Nephron progenitor cell (in vitro differentiated cells): Measurements from ENCODE around the gene MRPL27.

ENCODE experiments used
- DNase-seq: peaks from one replicate; pipeline ENCODE4 v3.0.0; 2021
- H3K27ac Mint-ChIP-seq: 2 replicates; pipeline ENCODE4 v1.8.0; 2021; ENCODE audit warnings: mild to moderate bottlenecking, moderate library complexity, mixed read lengths
- H3K27me3 Mint-ChIP-seq: 2 replicates; pipeline ENCODE4 v1.8.0; 2021; ENCODE audit warnings: mild to moderate bottlenecking, low read depth, mixed read lengths; ENCODE audit not compliant: poor library complexity
- H3K36me3 Mint-ChIP-seq: 2 replicates; pipeline ENCODE4 v1.8.0; 2021; ENCODE audit warnings: low read depth, mixed read lengths
- H3K4me1 Mint-ChIP-seq: 2 replicates; pipeline ENCODE4 v1.8.0; 2021; ENCODE audit warnings: mixed read lengths
- H3K4me3 Mint-ChIP-seq: 2 replicates; pipeline ENCODE4 v1.8.0; 2021; ENCODE audit warnings: mild to moderate bottlenecking, moderate library complexity, mixed read lengths
- H3K9me3 Mint-ChIP-seq: 2 replicates; pipeline ENCODE4 v1.8.0; 2021; ENCODE audit warnings: mild to moderate bottlenecking, moderate library complexity, mixed read lengths
- TF ChIP-seq, protein P1 (sequence below): fragments of 200-600 bp; sonication (generic); IDR thresholded peaks from 2 replicates; pipeline ENCODE4 v1.5.0; 2021; ENCODE audit warnings: antibody characterized with exemption

Gene MRPL27

DNA sequence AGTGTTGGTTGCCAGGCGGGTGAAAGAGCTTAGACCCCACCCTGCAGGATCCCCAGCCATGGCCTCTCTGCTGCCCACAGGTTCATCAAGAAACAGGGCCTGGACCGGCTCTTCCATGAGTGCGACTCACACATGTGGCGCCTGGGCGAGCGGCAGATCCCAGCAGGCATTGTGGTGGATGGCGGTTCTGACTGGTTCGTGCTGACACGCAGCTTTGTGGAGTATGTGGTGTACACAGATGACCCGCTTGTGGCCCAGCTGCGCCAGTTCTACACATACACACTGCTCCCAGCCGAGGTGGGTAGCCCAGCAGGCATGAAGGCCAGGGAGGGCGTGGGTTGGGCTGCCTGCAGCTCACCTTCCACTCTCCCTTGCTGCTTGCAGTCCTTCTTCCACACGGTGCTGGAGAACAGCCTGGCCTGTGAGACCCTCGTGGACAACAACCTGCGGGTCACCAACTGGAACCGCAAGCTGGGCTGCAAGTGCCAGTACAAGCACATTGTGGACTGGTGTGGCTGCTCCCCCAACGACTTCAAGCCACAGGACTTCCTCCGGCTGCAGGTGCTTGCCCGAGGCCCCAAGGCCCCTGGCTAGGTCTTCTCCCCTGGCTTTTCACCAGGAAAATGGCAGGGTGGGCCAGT, 17.2 kb downstream of the MRPL27 start:
- Mint-ChIP-seq H3K9me3 (no peaks in the 10 kb centered on the region), H3K27me3 (no peaks in the 10 kb centered on the region)

DNA sequence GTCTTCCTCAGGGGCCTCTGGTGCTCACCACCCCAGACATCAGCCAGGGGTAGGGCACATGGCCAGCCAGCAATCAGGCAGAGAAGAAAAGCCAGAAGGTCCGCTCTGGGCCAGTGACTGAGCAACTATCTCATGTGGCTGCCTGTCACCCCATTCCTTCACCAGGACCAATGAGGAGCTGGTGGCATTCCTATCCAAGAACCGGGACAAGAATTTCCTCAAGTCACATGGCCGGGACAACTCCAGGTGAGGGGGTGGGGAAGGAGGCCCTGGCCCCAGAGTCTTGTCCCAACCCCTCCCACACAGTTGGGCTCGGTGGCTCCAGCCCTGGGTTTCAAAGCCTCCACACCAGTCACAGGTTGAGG, 17.7 kb downstream of the MRPL27 start:
- H3K4me3 Mint-ChIP-seq, result no peak overlapping the region
- TF ChIP-seq, protein P1, sequence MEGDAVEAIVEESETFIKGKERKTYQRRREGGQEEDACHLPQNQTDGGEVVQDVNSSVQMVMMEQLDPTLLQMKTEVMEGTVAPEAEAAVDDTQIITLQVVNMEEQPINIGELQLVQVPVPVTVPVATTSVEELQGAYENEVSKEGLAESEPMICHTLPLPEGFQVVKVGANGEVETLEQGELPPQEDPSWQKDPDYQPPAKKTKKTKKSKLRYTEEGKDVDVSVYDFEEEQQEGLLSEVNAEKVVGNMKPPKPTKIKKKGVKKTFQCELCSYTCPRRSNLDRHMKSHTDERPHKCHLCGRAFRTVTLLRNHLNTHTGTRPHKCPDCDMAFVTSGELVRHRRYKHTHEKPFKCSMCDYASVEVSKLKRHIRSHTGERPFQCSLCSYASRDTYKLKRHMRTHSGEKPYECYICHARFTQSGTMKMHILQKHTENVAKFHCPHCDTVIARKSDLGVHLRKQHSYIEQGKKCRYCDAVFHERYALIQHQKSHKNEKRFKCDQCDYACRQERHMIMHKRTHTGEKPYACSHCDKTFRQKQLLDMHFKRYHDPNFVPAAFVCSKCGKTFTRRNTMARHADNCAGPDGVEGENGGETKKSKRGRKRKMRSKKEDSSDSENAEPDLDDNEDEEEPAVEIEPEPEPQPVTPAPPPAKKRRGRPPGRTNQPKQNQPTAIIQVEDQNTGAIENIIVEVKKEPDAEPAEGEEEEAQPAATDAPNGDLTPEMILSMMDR, result no peak
- H3K9me3 Mint-ChIP-seq, result no peaks in the 10 kb centered on the region
- no peak overlapping the region for H3K27ac Mint-ChIP-seq
- H3K27me3 Mint-ChIP-seq, result peaks cover 2% of the 10 kb centered on the region
- H3K36me3 Mint-ChIP-seq, result peaks cover 48% of the 10 kb centered on the region
- H3K4me1 Mint-ChIP-seq, result peaks cover 15% of the 10 kb centered on the region
- no peak for DNase-seq

More for the DNA sequence above, 17.2 kb downstream of the MRPL27 start:
- Mint-ChIP-seq H3K27ac (no peak overlapping the region), H3K36me3 (peaks cover 43% of the 10 kb centered on the region), H3K4me3 (no peak overlapping the region), H3K4me1 (peaks cover 10% of the 10 kb centered on the region)
- no peak for DNase-seq
- TF ChIP-seq, protein P1, result no peak

DNA sequence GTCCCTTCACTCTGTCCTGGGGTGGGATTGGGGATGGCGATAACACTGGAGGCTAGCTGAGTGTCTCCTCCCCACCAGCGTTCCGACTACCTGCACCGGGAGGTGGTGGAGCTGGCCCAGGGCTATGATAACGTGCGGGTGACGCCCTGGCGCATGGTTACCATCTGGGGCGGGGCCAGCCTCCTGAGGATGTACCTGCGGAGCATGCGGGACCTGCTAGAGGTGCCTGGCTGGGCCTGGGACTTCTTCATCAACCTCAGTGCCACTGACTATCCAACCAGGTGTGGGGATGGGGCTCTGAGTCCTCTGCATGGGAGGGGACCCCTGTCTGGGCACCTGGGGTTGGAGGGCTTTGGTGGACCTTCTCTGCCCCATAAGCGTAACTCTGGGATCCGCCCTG, 18.2 kb downstream of the MRPL27 start:
- TF ChIP-seq, protein P1, result no peak
- peaks cover 16% of the 10 kb centered on the region for H3K4me1 Mint-ChIP-seq
- peaks cover 3% of the 10 kb centered on the region for H3K27me3 Mint-ChIP-seq
- H3K4me3 Mint-ChIP-seq, result no peak overlapping the region
- no peak for DNase-seq
- H3K36me3 Mint-ChIP-seq, result peaks cover 48% of the 10 kb centered on the region
- H3K9me3 Mint-ChIP-seq, result no peaks in the 10 kb centered on the region
- no peak overlapping the region for H3K27ac Mint-ChIP-seq

DNA sequence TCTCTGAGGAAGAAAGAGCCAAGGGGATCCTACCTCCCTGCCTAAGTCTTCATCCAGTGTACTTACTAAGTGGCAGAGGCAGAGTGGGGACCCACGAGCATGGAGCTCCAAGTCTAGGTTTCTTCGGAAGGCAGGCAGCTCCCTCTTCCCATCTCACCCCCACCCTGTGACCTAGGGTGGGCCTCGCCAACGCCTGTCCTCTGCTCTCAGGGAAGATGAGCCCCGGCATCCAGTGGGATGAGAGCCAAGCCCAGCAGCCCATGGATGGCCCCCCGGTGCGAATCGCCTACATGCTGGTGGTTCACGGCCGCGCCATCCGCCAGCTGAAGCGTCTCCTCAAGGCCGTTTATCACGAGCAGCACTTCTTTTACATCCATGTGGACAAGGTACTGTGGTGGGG, 18.8 kb downstream of the MRPL27 start:
- Mint-ChIP-seq H3K27me3 (peaks cover 3% of the 10 kb centered on the region), H3K36me3 (peaks cover 47% of the 10 kb centered on the region), H3K4me1 (peaks cover 17% of the 10 kb centered on the region), H3K4me3 (no peak overlapping the region), H3K27ac (no peak overlapping the region), H3K9me3 (no peaks in the 10 kb centered on the region)
- TF ChIP-seq, protein P1, result no peak
- no peak for DNase-seq

DNA sequence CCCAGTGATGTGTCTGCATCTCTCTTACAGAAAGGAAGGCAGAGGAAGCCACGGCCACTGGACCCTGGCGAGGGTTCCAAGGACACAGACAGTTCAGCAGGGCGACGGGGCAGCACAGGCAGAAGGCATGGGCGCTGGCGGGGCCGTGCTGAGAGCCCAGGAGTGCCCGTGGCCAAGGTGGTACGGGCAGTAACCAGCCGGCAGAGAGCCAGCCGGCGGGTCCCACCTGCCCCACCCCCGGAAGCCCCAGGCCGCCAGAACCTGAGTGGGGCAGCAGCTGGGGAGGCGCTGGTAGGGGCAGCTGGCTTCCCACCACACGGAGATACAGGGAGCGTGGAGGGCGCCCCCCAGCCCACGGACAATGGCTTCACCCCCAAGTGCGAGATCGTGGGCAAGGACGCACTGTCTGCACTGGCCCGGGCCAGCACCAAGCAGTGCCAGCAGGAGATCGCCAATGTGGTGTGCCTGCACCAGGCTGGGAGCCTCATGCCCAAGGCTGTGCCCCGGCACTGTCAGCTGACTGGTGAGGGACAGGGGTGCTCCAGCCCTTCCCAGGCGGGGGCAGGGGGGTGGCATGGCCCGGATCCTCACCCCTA, 19.3 kb downstream of the MRPL27 start:
- Mint-ChIP-seq H3K4me3 (no peak overlapping the region), H3K36me3 (peaks cover 42% of the 10 kb centered on the region), H3K27me3 (peaks cover 3% of the 10 kb centered on the region), H3K9me3 (no peaks in the 10 kb centered on the region), H3K27ac (peak overlapping the region; percentile 90), H3K4me1 (peaks cover 22% of the 10 kb centered on the region)
- TF ChIP-seq, protein P1, result no peak
- DNase-seq, result no peak
